Gastrocnemius medialis (tissue), 4 donors: Measurements from ENCODE around the gene MSH3.

Experiments
- POLR2A ChIP-seq, 2 donors: fragments of 450-650 bp; IDR thresholded peaks; one replicate each; pipeline ENCODE4 v1.6.1; 2017; ENCODE audit warnings: antibody characterized with exemption in 2 of 2, mild to moderate bottlenecking in 2 of 2, moderate library complexity in 2 of 2
- TF ChIP-seq, protein P1 (sequence below), 5 experiments: fragments of 450-650 bp in 3 of 5; fragments of 200-600 bp in 2 of 5; sonication (generic) in 2 of 5; IDR thresholded peaks in 4 of 5; conservative IDR thresholded peaks in 1 of 5; 1 replicate in 4 of 5; 2 replicates in 1 of 5; pipeline ENCODE4 v1.5.1; 2016 to 2019; ENCODE audit warnings: antibody characterized with exemption in 5 of 5, mild to moderate bottlenecking in 3 of 5, moderate library complexity in 3 of 5

DNA sequence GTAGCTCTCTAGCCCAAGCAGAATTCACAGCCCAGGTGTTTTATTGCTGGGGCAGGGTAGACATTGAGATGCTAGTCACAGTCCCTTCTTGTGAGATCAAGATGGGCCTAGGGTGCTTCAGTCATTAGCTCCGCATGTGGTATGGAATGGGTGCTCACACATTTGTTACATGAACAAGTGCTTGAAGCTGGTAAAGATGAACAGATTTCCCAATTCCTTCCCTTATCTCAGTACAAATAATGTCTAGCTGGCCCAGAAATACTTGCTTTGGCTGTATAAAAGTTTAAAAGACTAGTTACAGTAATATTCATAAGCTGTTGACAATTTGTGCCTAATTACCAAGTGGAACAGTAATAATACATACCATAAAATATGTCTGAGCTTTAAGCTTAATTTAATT lies 143.7 kb downstream of the MSH3 start:
- TF ChIP-seq POLR2A (IDR thresholded peaks at IDR 0.05): no peak
- TF ChIP-seq, protein P1, sequence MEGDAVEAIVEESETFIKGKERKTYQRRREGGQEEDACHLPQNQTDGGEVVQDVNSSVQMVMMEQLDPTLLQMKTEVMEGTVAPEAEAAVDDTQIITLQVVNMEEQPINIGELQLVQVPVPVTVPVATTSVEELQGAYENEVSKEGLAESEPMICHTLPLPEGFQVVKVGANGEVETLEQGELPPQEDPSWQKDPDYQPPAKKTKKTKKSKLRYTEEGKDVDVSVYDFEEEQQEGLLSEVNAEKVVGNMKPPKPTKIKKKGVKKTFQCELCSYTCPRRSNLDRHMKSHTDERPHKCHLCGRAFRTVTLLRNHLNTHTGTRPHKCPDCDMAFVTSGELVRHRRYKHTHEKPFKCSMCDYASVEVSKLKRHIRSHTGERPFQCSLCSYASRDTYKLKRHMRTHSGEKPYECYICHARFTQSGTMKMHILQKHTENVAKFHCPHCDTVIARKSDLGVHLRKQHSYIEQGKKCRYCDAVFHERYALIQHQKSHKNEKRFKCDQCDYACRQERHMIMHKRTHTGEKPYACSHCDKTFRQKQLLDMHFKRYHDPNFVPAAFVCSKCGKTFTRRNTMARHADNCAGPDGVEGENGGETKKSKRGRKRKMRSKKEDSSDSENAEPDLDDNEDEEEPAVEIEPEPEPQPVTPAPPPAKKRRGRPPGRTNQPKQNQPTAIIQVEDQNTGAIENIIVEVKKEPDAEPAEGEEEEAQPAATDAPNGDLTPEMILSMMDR (IDR thresholded peaks at IDR 0.05 in 4 of 5, conservative IDR thresholded peaks at IDR 0.05 in 1 of 5): no peak
